Measurements from ENCODE around the gene RGS18. TPM values are rescaled to one million over a fixed set of nuclear protein-coding genes. Genes with fewer than 3 reads are reported as not detected.
"Not testable (repeated sequence)": the region's sequence is repeated elsewhere in the genome, so short reads cannot be mapped to it uniquely, and the experiment has no call there.

RGS18 gene
- total RNA-seq, 4 donors from 2014 or later = 0.22 to 1.6 (median 1.3) TPM

- no peak overlapping the region for H3K27ac ChIP-seq
- no peaks in the 10 kb centered on the region for H3K27me3 ChIP-seq
- H3K36me3 ChIP-seq = no peaks in the 10 kb centered on the region
- H3K9me3 ChIP-seq = no peaks in the 10 kb centered on the region
- no peak overlapping the region for H3K4me3 ChIP-seq (replicated peaks in 1 of 3)
- no peak for TF ChIP-seq POLR2A (IDR thresholded peaks at IDR 0.05)
- TF ChIP-seq, protein P1, sequence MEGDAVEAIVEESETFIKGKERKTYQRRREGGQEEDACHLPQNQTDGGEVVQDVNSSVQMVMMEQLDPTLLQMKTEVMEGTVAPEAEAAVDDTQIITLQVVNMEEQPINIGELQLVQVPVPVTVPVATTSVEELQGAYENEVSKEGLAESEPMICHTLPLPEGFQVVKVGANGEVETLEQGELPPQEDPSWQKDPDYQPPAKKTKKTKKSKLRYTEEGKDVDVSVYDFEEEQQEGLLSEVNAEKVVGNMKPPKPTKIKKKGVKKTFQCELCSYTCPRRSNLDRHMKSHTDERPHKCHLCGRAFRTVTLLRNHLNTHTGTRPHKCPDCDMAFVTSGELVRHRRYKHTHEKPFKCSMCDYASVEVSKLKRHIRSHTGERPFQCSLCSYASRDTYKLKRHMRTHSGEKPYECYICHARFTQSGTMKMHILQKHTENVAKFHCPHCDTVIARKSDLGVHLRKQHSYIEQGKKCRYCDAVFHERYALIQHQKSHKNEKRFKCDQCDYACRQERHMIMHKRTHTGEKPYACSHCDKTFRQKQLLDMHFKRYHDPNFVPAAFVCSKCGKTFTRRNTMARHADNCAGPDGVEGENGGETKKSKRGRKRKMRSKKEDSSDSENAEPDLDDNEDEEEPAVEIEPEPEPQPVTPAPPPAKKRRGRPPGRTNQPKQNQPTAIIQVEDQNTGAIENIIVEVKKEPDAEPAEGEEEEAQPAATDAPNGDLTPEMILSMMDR (IDR thresholded peaks at IDR 0.05) = no peak
- intact Hi-C loops (cut with DNase I) = no loop called here
- H3K4me1 ChIP-seq = no peaks in the 10 kb centered on the region
- no peak for DNase-seq
Measured at GRCh38 chr1:192122668-192123067, 35.6 kb upstream of the RGS18 start.

- Histone ChIP-seq H3K9me3 (no peaks in the 10 kb centered on the region), H3K27ac (no peak overlapping the region), H3K27me3 (no peaks in the 10 kb centered on the region), H3K4me3 (replicated peaks in 1 of 3) (no peak overlapping the region), H3K4me1 (no peaks in the 10 kb centered on the region), H3K36me3 (no peaks in the 10 kb centered on the region)
- intact Hi-C loops (cut with DNase I) = no loop called here
- no peak for DNase-seq
- TF ChIP-seq, protein P1 (IDR thresholded peaks at IDR 0.05) = no peak
- TF ChIP-seq POLR2A (IDR thresholded peaks at IDR 0.05) = no peak
- WGBS, 2 donors = 84 to 88% methylated on average over 2 of the region's 2 CpGs
Measured at GRCh38 chr1:192123212-192123611, 35.0 kb upstream of the RGS18 start.

DNA sequence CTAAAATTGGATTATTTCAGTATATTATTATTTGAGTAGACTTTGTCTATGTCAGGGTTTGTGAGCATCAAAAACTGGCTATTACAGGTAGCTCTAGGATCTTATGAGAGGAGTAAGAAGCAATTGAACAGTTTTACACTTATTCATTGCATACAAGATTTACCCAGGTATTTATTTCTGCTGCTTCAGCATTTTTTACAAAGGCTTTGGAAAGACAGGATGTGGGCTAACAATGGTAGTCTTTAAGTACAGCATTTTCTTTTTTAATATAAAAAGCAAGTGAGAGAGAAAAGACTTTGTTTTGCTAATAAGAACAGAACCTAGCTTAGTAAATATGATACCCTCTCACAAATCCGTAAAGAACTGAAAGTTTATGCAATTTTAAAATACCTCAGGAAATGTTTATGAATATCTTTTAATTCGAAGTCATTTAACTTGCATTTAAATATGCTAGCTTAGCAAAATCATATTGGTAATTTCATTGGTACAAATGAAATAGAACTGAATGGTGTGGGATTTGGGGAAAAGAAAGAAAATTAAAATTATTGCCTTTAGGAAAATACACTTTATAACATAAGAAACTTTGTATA is 32.1 kb upstream of the RGS18 start:
- H3K27ac ChIP-seq = no peak overlapping the region
- no peak for TF ChIP-seq POLR2A (IDR thresholded peaks at IDR 0.05)
- TF ChIP-seq, protein P1 (IDR thresholded peaks at IDR 0.05) = no peak
- DNase-seq = no peak
- 65 to 67% methylated on average over 2 of the region's 2 CpGs for WGBS, 2 donors
- H3K36me3 ChIP-seq = no peaks in the 10 kb centered on the region
- intact Hi-C loops (cut with DNase I) = no loop called here
- no peak overlapping the region for H3K4me3 ChIP-seq (replicated peaks in 1 of 3)
- H3K27me3 ChIP-seq = no peaks in the 10 kb centered on the region
- H3K9me3 ChIP-seq = no peaks in the 10 kb centered on the region
- H3K4me1 ChIP-seq = no peaks in the 10 kb centered on the region

GRCh38 chr1:192130175-192130574 is 28.1 kb upstream of the RGS18 start:
- DNase-seq = no peak
- Histone ChIP-seq H3K4me3 (replicated peaks in 1 of 3) (no peak overlapping the region), H3K27me3 (no peaks in the 10 kb centered on the region), H3K4me1 (no peaks in the 10 kb centered on the region), H3K27ac (no peak overlapping the region), H3K9me3 (no peaks in the 10 kb centered on the region), H3K36me3 (no peaks in the 10 kb centered on the region)
- no peak for TF ChIP-seq POLR2A (IDR thresholded peaks at IDR 0.05)
- TF ChIP-seq, protein P1 (IDR thresholded peaks at IDR 0.05) = no peak
- intact Hi-C loops (cut with DNase I) = no loop called here
- 89 to 94% methylated on average over 1 of the region's 1 CpG for WGBS, 2 donors

GRCh38 chr1:192130865-192131264 is 27.4 kb upstream of the RGS18 start:
- 90 to 94% methylated on average over 5 of the region's 5 CpGs for WGBS, 2 donors
- H3K27me3 ChIP-seq; H3K9me3 ChIP-seq; DNase-seq; H3K27ac ChIP-seq; H3K4me1 ChIP-seq; H3K4me3 ChIP-seq (replicated peaks in 1 of 3); intact Hi-C loops (cut with DNase I); H3K36me3 ChIP-seq: not testable (repeated sequence)

DNA sequence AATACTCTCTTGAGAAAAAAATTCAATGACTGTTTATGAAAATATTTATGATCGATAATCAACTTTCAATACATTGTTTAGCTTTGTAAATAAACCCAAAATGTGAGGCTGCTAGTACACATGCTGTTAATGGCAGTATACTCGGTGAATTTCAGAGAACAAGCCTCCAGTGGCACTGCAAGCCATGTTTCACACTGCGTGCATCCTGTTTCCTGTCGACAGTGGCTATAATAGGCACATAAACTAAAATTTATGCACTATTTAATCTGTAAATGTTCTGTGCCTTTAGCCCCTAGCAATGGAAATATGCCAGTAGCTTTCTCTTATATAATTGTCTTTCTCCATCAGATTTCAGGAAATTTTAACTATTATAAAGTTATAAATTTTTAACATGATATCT is 26.3 kb upstream of the RGS18 start:
- intact Hi-C loops (cut with DNase I) = no loop called here
- Histone ChIP-seq H3K36me3 (no peaks in the 10 kb centered on the region), H3K27me3 (no peaks in the 10 kb centered on the region), H3K9me3 (no peaks in the 10 kb centered on the region), H3K27ac (no peak overlapping the region), H3K4me3 (replicated peaks in 1 of 3) (no peak overlapping the region), H3K4me1 (no peaks in the 10 kb centered on the region)
- WGBS, 2 donors = 77 to 82% methylated on average over 4 of the region's 4 CpGs
- no peak for DNase-seq
- no peak for TF ChIP-seq POLR2A (IDR thresholded peaks at IDR 0.05)
- TF ChIP-seq, protein P1 (IDR thresholded peaks at IDR 0.05) = no peak
